Keratinocyte (primary cell): ENCODE results near the gene AMN.

Experiments
- CTCF ChIP-seq, 3 experiments: IDR thresholded peaks in 1 of 3; conservative IDR thresholded peaks in 1 of 3; optimal IDR thresholded peaks in 1 of 3; 2 replicates in 2 of 3; 3 replicates in 1 of 3; pipeline versions ENCODE3 to v1.5.1; 2011; ENCODE audit warnings: low read length in 3 of 3, mild to moderate bottlenecking in 3 of 3, moderate library complexity in 2 of 3, control low read depth in 1 of 3, inconsistent platforms in 1 of 3; ENCODE audit not compliant: insufficient read depth in 2 of 3; ENCODE audit errors: extremely low read depth in 1 of 3
- EZH2 ChIP-seq: IDR thresholded peaks from one replicate; pipeline ENCODE4 v1.6.1; 2012; ENCODE audit warnings: inconsistent platforms, mild to moderate bottlenecking, low read length, moderate library complexity

- TF ChIP-seq EZH2 (no peak), CTCF (optimal IDR thresholded peaks at IDR 0.05 in 1 of 3, IDR thresholded peaks at IDR 0.05 in 1 of 3, conservative IDR thresholded peaks at IDR 0.05 in 1 of 3; ENCODE audit: extremely low read depth in 1 of 3, insufficient read depth in 2 of 3, low read length in 3 of 3) (no peak)
Observed at GRCh38 chr14:102938191-102938590, 15.7 kb downstream of the AMN start.
